Measurements from ENCODE around the gene ACVR2A.

The ACVR2A gene

DNA sequence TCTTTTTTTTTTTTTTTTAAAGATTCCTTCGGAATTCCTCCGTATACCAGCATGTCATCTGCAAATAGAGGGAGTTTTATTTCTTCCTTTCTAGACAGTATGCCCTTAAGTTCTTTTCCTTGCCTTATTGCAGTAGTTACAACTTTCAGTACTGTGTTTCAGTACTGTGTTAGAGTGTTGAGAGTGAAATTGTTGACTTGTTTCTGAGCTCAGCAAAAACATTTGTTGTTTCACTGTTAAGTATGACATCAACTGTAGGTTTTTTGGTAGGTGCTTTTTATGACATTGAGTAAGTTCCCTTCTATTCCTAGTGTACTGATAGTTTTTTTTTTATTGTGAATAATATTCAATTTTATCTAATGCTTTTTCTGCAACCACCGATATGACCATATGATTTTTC is 43.9 kb downstream of the ACVR2A start:
- Histone ChIP-seq H3K4me3 (ENCODE audit: low read depth in 1 of 2, low read length in 2 of 2) (no peak overlapping the region), H3K36me3 (ENCODE audit: control insufficient read depth in 1 of 2, insufficient read depth in 2 of 2, low read length in 2 of 2) (no peaks in the 10 kb centered on the region), H3K27ac (ENCODE audit: low read length) (no peak overlapping the region), H3K9me3 (ENCODE audit: control insufficient read depth in 1 of 2, low read length in 2 of 2) (no peaks in the 10 kb centered on the region), H3K27me3 (ENCODE audit: low read depth, low read length) (no peaks in the 10 kb centered on the region), H3K4me1 (ENCODE audit: control insufficient read depth in 1 of 2, insufficient read depth in 2 of 2, low read length in 2 of 2) (peaks cover 0 to 18% of the 10 kb centered on the region in 2 donors)

DNA sequence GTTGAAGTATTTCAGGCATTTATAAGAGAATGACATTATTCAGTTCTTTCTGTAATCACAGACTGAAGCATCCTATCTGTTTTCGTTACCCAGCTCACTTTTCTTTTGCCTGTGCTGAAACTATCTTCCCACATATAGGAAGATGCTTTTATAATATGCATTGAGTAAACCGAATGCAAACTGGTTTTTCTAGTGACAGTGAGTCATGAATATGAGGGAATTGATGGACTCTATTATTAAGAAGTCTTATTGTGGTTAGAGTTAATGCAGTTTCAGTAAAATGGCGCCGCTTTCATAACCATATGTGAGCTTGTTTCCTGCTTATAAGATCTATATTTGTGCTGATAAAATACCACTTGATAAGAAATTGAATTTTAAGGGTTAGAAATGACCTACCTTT is 59.2 kb downstream of the ACVR2A start:
- Histone ChIP-seq H3K4me1 (ENCODE audit: control insufficient read depth in 1 of 2, insufficient read depth in 2 of 2, low read length in 2 of 2) (no peaks in the 10 kb centered on the region), H3K27ac (ENCODE audit: low read length) (no peak overlapping the region), H3K36me3 (ENCODE audit: control insufficient read depth in 1 of 2, insufficient read depth in 2 of 2, low read length in 2 of 2) (peaks cover 4% of the 10 kb centered on the region in 2 donors), H3K4me3 (ENCODE audit: low read depth in 1 of 2, low read length in 2 of 2) (no peak overlapping the region), H3K27me3 (ENCODE audit: low read depth, low read length) (no peaks in the 10 kb centered on the region), H3K9me3 (ENCODE audit: control insufficient read depth in 1 of 2, low read length in 2 of 2) (no peaks in the 10 kb centered on the region)

DNA sequence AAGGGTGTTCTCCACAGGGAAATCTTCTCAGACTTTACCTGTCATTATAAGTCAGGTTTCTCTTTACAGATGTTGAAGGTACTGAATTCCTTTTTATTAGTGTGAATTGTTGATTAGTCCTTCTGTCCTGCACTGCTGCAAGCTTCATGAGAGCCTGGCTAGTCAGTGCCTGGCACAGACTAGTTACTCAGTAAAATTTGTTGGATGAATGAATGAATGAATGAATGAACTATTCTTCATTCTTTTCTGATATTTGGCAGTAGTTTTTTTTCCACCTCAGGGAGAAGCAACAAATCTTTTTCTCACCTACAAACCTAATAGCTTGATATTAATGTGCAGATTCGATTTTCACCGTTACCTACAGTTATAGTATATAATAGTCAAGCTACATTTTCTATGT is 64.3 kb downstream of the ACVR2A start:
- H3K9me3 ChIP-seq (ENCODE audit: control insufficient read depth in 1 of 2, low read length in 2 of 2) = no peaks in the 10 kb centered on the region
- H3K4me3 ChIP-seq (ENCODE audit: low read depth in 1 of 2, low read length in 2 of 2) = no peak overlapping the region
- H3K27me3 ChIP-seq (ENCODE audit: low read depth, low read length) = no peaks in the 10 kb centered on the region
- H3K36me3 ChIP-seq (ENCODE audit: control insufficient read depth in 1 of 2, insufficient read depth in 2 of 2, low read length in 2 of 2) = no peaks in the 10 kb centered on the region
- peaks cover 0 to 4% of the 10 kb centered on the region in 2 donors for H3K4me1 ChIP-seq (ENCODE audit: control insufficient read depth in 1 of 2, insufficient read depth in 2 of 2, low read length in 2 of 2)
- H3K27ac ChIP-seq (ENCODE audit: low read length) = no peak overlapping the region

GRCh38 chr2:147910990-147911473 is 66.2 kb downstream of the ACVR2A start:
- no peaks in the 10 kb centered on the region for H3K27me3 ChIP-seq (ENCODE audit: low read depth, low read length)
- no peaks in the 10 kb centered on the region for H3K36me3 ChIP-seq (ENCODE audit: control insufficient read depth in 1 of 2, insufficient read depth in 2 of 2, low read length in 2 of 2)
- H3K27ac ChIP-seq (ENCODE audit: low read length) = no peak overlapping the region
- no peak overlapping the region for H3K4me3 ChIP-seq (ENCODE audit: low read depth in 1 of 2, low read length in 2 of 2)
- no peaks in the 10 kb centered on the region for H3K9me3 ChIP-seq (ENCODE audit: control insufficient read depth in 1 of 2, low read length in 2 of 2)
- H3K4me1 ChIP-seq (ENCODE audit: control insufficient read depth in 1 of 2, insufficient read depth in 2 of 2, low read length in 2 of 2) = peaks cover 0 to 9% of the 10 kb centered on the region in 2 donors

- Histone ChIP-seq H3K4me1 (ENCODE audit: control insufficient read depth in 1 of 2, insufficient read depth in 2 of 2, low read length in 2 of 2) (peaks cover 0 to 9% of the 10 kb centered on the region in 2 donors), H3K9me3 (ENCODE audit: control insufficient read depth in 1 of 2, low read length in 2 of 2) (no peaks in the 10 kb centered on the region), H3K27me3 (ENCODE audit: low read depth, low read length) (no peaks in the 10 kb centered on the region), H3K36me3 (ENCODE audit: control insufficient read depth in 1 of 2, insufficient read depth in 2 of 2, low read length in 2 of 2) (peaks cover 0 to 8% of the 10 kb centered on the region in 2 donors), H3K27ac (ENCODE audit: low read length) (no peak overlapping the region), H3K4me3 (ENCODE audit: low read depth in 1 of 2, low read length in 2 of 2) (no peak overlapping the region)
These were observed 69.1 kb downstream of the ACVR2A start for GRCh38 chr2:147913701-147914480.

- Histone ChIP-seq H3K4me1 (ENCODE audit: control insufficient read depth in 1 of 2, insufficient read depth in 2 of 2, low read length in 2 of 2) (peaks cover 0 to 9% of the 10 kb centered on the region in 2 donors), H3K4me3 (ENCODE audit: low read depth in 1 of 2, low read length in 2 of 2) (no peak overlapping the region), H3K9me3 (ENCODE audit: control insufficient read depth in 1 of 2, low read length in 2 of 2) (no peaks in the 10 kb centered on the region), H3K27me3 (ENCODE audit: low read depth, low read length) (no peaks in the 10 kb centered on the region), H3K27ac (ENCODE audit: low read length) (no peak overlapping the region), H3K36me3 (ENCODE audit: control insufficient read depth in 1 of 2, insufficient read depth in 2 of 2, low read length in 2 of 2) (peaks cover 4 to 9% of the 10 kb centered on the region in 2 donors)
These were observed 71.2 kb downstream of the ACVR2A start for GRCh38 chr2:147916067-147916466.

DNA sequence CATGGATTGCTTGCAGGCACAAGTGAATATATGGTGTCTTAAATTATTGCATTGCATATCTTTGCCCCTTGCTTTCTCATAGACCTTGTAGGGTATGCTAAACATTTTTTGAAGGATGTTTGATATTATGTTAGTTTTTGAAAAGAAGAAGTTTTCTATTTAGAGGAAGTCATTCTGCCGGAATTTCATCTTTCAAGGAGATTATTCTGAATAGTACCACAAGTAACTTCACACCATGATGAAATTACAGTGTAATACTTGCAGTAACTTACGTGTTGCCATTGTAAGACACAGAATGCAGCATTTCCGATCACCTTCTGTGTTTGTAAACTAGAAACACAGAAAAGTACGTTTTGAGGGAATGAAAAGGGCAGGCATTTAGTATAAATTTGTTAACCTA is 71.9 kb downstream of the ACVR2A start:
- H3K9me3 ChIP-seq (ENCODE audit: control insufficient read depth in 1 of 2, low read length in 2 of 2) = no peaks in the 10 kb centered on the region
- H3K27ac ChIP-seq (ENCODE audit: low read length) = no peak overlapping the region
- H3K4me3 ChIP-seq (ENCODE audit: low read depth in 1 of 2, low read length in 2 of 2) = no peak overlapping the region
- no peaks in the 10 kb centered on the region for H3K27me3 ChIP-seq (ENCODE audit: low read depth, low read length)
- peaks cover 0 to 9% of the 10 kb centered on the region in 2 donors for H3K4me1 ChIP-seq (ENCODE audit: control insufficient read depth in 1 of 2, insufficient read depth in 2 of 2, low read length in 2 of 2)
- peaks cover 4 to 9% of the 10 kb centered on the region in 2 donors for H3K36me3 ChIP-seq (ENCODE audit: control insufficient read depth in 1 of 2, insufficient read depth in 2 of 2, low read length in 2 of 2)

GRCh38 chr2:147917161-147917560 is 72.3 kb downstream of the ACVR2A start:
- Histone ChIP-seq H3K36me3 (ENCODE audit: control insufficient read depth in 1 of 2, insufficient read depth in 2 of 2, low read length in 2 of 2) (peaks cover 4 to 9% of the 10 kb centered on the region in 2 donors), H3K27me3 (ENCODE audit: low read depth, low read length) (no peaks in the 10 kb centered on the region), H3K27ac (ENCODE audit: low read length) (no peak overlapping the region), H3K4me1 (ENCODE audit: control insufficient read depth in 1 of 2, insufficient read depth in 2 of 2, low read length in 2 of 2) (peaks cover 0 to 9% of the 10 kb centered on the region in 2 donors), H3K4me3 (ENCODE audit: low read depth in 1 of 2, low read length in 2 of 2) (no peak overlapping the region), H3K9me3 (ENCODE audit: control insufficient read depth in 1 of 2, low read length in 2 of 2) (no peaks in the 10 kb centered on the region)

GRCh38 chr2:147923846-147924245 is 79.0 kb downstream of the ACVR2A start:
- H3K27ac ChIP-seq (ENCODE audit: low read length) = no peak overlapping the region
- H3K36me3 ChIP-seq (ENCODE audit: control insufficient read depth in 1 of 2, insufficient read depth in 2 of 2, low read length in 2 of 2) = peaks cover 1 to 23% of the 10 kb centered on the region in 2 donors
- no peaks in the 10 kb centered on the region for H3K27me3 ChIP-seq (ENCODE audit: low read depth, low read length)
- no peak overlapping the region for H3K4me3 ChIP-seq (ENCODE audit: low read depth in 1 of 2, low read length in 2 of 2)
- peaks cover 0 to 24% of the 10 kb centered on the region in 2 donors for H3K4me1 ChIP-seq (ENCODE audit: control insufficient read depth in 1 of 2, insufficient read depth in 2 of 2, low read length in 2 of 2)
- no peaks in the 10 kb centered on the region for H3K9me3 ChIP-seq (ENCODE audit: control insufficient read depth in 1 of 2, low read length in 2 of 2)

GRCh38 chr2:147924647-147925046 is 79.8 kb downstream of the ACVR2A start:
- H3K9me3 ChIP-seq (ENCODE audit: control insufficient read depth in 1 of 2, low read length in 2 of 2) = no peaks in the 10 kb centered on the region
- no peaks in the 10 kb centered on the region for H3K27me3 ChIP-seq (ENCODE audit: low read depth, low read length)
- H3K4me3 ChIP-seq (ENCODE audit: low read depth in 1 of 2, low read length in 2 of 2) = no peak overlapping the region
- no peak overlapping the region for H3K27ac ChIP-seq (ENCODE audit: low read length)
- peaks cover 0 to 23% of the 10 kb centered on the region in 2 donors for H3K36me3 ChIP-seq (ENCODE audit: control insufficient read depth in 1 of 2, insufficient read depth in 2 of 2, low read length in 2 of 2)
- peaks cover 0 to 24% of the 10 kb centered on the region in 2 donors for H3K4me1 ChIP-seq (ENCODE audit: control insufficient read depth in 1 of 2, insufficient read depth in 2 of 2, low read length in 2 of 2)

GRCh38 chr2:147925886-147926285 is 81.1 kb downstream of the ACVR2A start:
- peaks cover 0 to 26% of the 10 kb centered on the region in 2 donors for H3K36me3 ChIP-seq (ENCODE audit: control insufficient read depth in 1 of 2, insufficient read depth in 2 of 2, low read length in 2 of 2)
- H3K27ac ChIP-seq (ENCODE audit: low read length) = no peak overlapping the region
- no peaks in the 10 kb centered on the region for H3K27me3 ChIP-seq (ENCODE audit: low read depth, low read length)
- peaks cover 0 to 24% of the 10 kb centered on the region in 2 donors for H3K4me1 ChIP-seq (ENCODE audit: control insufficient read depth in 1 of 2, insufficient read depth in 2 of 2, low read length in 2 of 2)
- no peaks in the 10 kb centered on the region for H3K9me3 ChIP-seq (ENCODE audit: control insufficient read depth in 1 of 2, low read length in 2 of 2)
- H3K4me3 ChIP-seq (ENCODE audit: low read depth in 1 of 2, low read length in 2 of 2) = no peak overlapping the region
